Mesendoderm (in vitro differentiated cells): Measurements from ENCODE around the gene CD247.
A peak's percentile ranks its signal among the peaks of the same experiment; 100 is the strongest.

Experiments used
- DNase-seq: peaks from one replicate; pipeline ENCODE4 v3.0.0; 2013
- H2AK5ac ChIP-seq: 2 replicates; pipeline ENCODE4 v1.6.1; 2013; ENCODE audit warnings: low read length, inconsistent platforms
- H2BK120ac ChIP-seq: 2 replicates; pipeline ENCODE4 v1.6.1; 2013; ENCODE audit warnings: low read depth, mild to moderate bottlenecking, low read length, moderate library complexity, mixed read lengths
- H2BK15ac ChIP-seq: replicated peaks from 2 replicates; pipeline ENCODE4 v1.6.1; 2013; ENCODE audit warnings: low read depth, mild to moderate bottlenecking, moderate library complexity
- H2BK5ac ChIP-seq: 2 replicates; pipeline ENCODE4 v1.6.1; 2013; ENCODE audit warnings: low read length, inconsistent platforms
- H3K18ac ChIP-seq: 2 replicates; pipeline ENCODE4 v1.6.1; 2013; ENCODE audit warnings: mild to moderate bottlenecking, low read length, mixed read lengths
- H3K23ac ChIP-seq: one replicate; pipeline ENCODE4 v1.6.1; 2013; ENCODE audit warnings: low read length
- H3K27ac ChIP-seq: 2 replicates; pipeline ENCODE4 v1.5.1; 2013; ENCODE audit warnings: low read depth, mild to moderate bottlenecking, inconsistent platforms, low read length, moderate library complexity
- H3K27me3 ChIP-seq: 2 replicates; pipeline ENCODE4 v1.6.1; 2013; ENCODE audit warnings: low read length, control low read depth, mild to moderate bottlenecking, inconsistent platforms; ENCODE audit not compliant: insufficient read depth, poor library complexity
- H3K36me3 ChIP-seq: 2 replicates; pipeline ENCODE4 v1.6.1; 2013; ENCODE audit warnings: low read length, inconsistent platforms; ENCODE audit not compliant: control insufficient read depth, insufficient read depth
- H3K4ac ChIP-seq: one replicate; pipeline ENCODE4 v1.6.1; 2013; ENCODE audit warnings: low read depth, mild to moderate bottlenecking, low read length, moderate library complexity
- H3K4me1 ChIP-seq: 2 replicates; pipeline ENCODE4 v1.6.1; 2013; ENCODE audit warnings: low read depth, low read length, inconsistent platforms; ENCODE audit not compliant: control insufficient read depth
- H3K4me2 ChIP-seq: 2 replicates; pipeline ENCODE4 v1.6.1; 2013; ENCODE audit warnings: low read length
- H3K4me3 ChIP-seq: 2 replicates; pipeline ENCODE4 v1.5.1; 2013; ENCODE audit warnings: mild to moderate bottlenecking, low read length
- H3K56ac ChIP-seq: one replicate; pipeline ENCODE4 v1.6.1; 2013; ENCODE audit warnings: low read length
- H3K79me1 ChIP-seq: 2 replicates; pipeline ENCODE4 v1.6.1; 2013; ENCODE audit warnings: low read length, inconsistent platforms
- H3K79me2 ChIP-seq: 2 replicates; pipeline ENCODE4 v1.6.1; 2013; ENCODE audit warnings: mild to moderate bottlenecking, low read length; ENCODE audit not compliant: control insufficient read depth, insufficient read depth
- H3K9ac ChIP-seq: 2 replicates; pipeline ENCODE4 v1.6.1; 2013; ENCODE audit warnings: low read length, inconsistent platforms
- H4K5ac ChIP-seq: one replicate; pipeline ENCODE4 v1.6.1; 2013; ENCODE audit warnings: low read length
- H4K8ac ChIP-seq: one replicate; pipeline ENCODE4 v1.6.1; 2013; ENCODE audit warnings: low read depth, mild to moderate bottlenecking, control low read depth, low read length, moderate library complexity
- WGBS: extraction: QIAGEN DNeasy Blood & Tissue Kit; methylation state at CpG from one replicate; pipeline ENCODE4 v1.1.7; 2013; ENCODE audit warnings: low lambda C conversion rate, missing lambda C conversion rate; ENCODE audit not compliant: insufficient coverage; ENCODE audit errors: extremely low coverage; 5-methylcytosine and 5-hydroxymethylcytosine counted together

CD247 gene

GRCh38 chr1:167520711-167521206 is 2.4 kb upstream of the CD247 start:
- no peaks in the 10 kb centered on the region for H3K79me2 ChIP-seq
- H4K5ac ChIP-seq, result no peak overlapping the region
- H3K79me1 ChIP-seq, result no peaks in the 10 kb centered on the region
- no peaks in the 10 kb centered on the region for H3K27me3 ChIP-seq
- H3K4ac ChIP-seq, result no peak overlapping the region
- H3K4me2 ChIP-seq, result no peak overlapping the region
- no peak overlapping the region for H3K23ac ChIP-seq
- H4K8ac ChIP-seq, result no peak overlapping the region
- peak; percentile 43 for DNase-seq
- no peak overlapping the region for H2BK120ac ChIP-seq
- no peaks in the 10 kb centered on the region for H3K36me3 ChIP-seq
- no peak overlapping the region for H2BK15ac ChIP-seq
- H3K18ac ChIP-seq, result no peak overlapping the region
- no peaks in the 10 kb centered on the region for H3K4me1 ChIP-seq
- no peak overlapping the region for H3K9ac ChIP-seq
- no peak overlapping the region for H3K4me3 ChIP-seq
- H3K27ac ChIP-seq, result no peak overlapping the region
- no peak overlapping the region for H3K56ac ChIP-seq
- no peak overlapping the region for H2AK5ac ChIP-seq
- no peak overlapping the region for H2BK5ac ChIP-seq

DNA sequence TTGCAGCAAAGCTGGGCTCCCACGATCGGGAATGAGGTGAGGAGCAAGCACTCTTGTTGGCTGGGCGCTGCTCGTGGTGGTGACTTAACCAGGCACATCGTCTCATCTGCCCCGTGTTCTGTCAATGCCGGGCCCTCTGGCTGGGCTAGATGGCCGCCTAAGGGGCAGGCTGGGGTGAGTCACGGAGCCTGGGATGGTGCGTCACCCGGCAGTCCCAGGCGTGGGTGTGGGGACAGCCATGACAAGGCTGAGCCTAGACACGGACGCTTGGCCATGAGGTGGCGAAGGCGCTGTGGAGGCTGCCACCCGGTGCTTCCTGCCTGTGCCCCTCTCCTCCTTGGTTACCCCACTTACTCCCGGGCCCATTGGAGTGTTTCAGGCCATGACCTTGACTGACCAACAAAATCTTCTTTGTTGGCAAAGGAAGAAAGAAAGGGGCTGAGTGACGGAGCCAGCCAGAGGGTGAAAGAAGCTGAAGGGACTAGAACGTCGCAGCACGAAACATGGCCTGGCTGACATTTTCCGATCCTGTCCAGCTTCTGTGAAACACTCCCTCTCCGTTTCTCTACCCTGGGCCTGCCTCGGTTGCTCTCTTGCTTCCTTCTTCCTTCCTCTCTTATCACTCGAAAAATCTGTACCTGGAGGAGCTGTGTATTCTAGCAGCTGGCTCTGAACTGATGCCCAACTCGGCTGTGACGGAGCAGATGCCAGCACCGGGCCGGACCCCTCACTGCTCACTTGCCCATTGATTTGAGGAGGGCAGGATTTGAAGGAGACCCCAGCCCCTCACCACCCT is 596 bp downstream of the CD247 start:
- Histone ChIP-seq H3K4me3 (no peak overlapping the region), H3K18ac (no peak overlapping the region), H4K5ac (no peak overlapping the region), H2BK5ac (no peak overlapping the region), H3K4me2 (no peak overlapping the region), H2BK120ac (no peak overlapping the region), H4K8ac (no peak overlapping the region), H3K4ac (no peak overlapping the region), H3K36me3 (no peaks in the 10 kb centered on the region), H3K27ac (no peak overlapping the region), H3K79me2 (no peaks in the 10 kb centered on the region), H3K56ac (no peak overlapping the region), H3K9ac (no peak overlapping the region), H2BK15ac (no peak overlapping the region), H2AK5ac (no peak overlapping the region), H3K23ac (no peak overlapping the region), H3K79me1 (no peaks in the 10 kb centered on the region), H3K4me1 (no peaks in the 10 kb centered on the region), H3K27me3 (no peaks in the 10 kb centered on the region)
- DNase-seq, result no peak
- WGBS, result no CpG with 5 or more reads among the region's 30 CpGs

- H4K5ac ChIP-seq, result no peak overlapping the region
- H3K27ac ChIP-seq, result no peak overlapping the region
- H3K23ac ChIP-seq, result no peak overlapping the region
- no peak overlapping the region for H3K4me3 ChIP-seq
- H3K27me3 ChIP-seq, result no peaks in the 10 kb centered on the region
- no peak overlapping the region for H3K56ac ChIP-seq
- H2BK5ac ChIP-seq, result no peak overlapping the region
- no peaks in the 10 kb centered on the region for H3K4me1 ChIP-seq
- H2AK5ac ChIP-seq, result no peak overlapping the region
- H4K8ac ChIP-seq, result no peak overlapping the region
- H2BK15ac ChIP-seq, result no peak overlapping the region
- no peak overlapping the region for H3K18ac ChIP-seq
- no peak overlapping the region for H3K9ac ChIP-seq
- no CpG with 5 or more reads among the region's 19 CpGs for WGBS
- H3K79me1 ChIP-seq, result no peaks in the 10 kb centered on the region
- no peak for DNase-seq
- H2BK120ac ChIP-seq, result no peak overlapping the region
- H3K4me2 ChIP-seq, result no peak overlapping the region
- no peak overlapping the region for H3K4ac ChIP-seq
- no peaks in the 10 kb centered on the region for H3K36me3 ChIP-seq
- no peaks in the 10 kb centered on the region for H3K79me2 ChIP-seq
Measured at GRCh38 chr1:167516404-167517388, 1.6 kb downstream of the CD247 start.

DNA sequence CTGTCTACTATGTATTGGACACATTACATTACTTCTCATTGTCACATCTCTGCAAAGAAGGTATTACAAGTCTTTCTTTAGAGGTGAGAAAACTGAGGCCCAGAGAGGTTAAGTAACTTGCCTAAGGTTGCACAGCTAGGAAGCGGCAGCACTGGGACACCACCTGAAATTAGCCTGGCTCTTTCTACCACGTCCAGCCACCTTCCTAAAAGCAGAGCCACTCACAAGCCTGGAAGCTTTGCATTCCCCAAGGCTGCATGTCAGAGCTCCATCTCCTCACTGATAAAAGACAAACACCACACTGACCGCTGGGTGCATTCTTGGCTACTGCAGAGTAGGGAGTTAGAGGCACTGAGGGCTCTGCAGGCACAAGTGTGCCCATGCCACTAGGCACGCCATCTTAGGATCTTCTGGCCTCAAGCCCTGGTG is 2.4 kb downstream of the CD247 start:
- H3K4me3 ChIP-seq, result no peak overlapping the region

GRCh38 chr1:167515461-167515860 is 2.9 kb downstream of the CD247 start:
- Histone ChIP-seq H2BK5ac (no peak overlapping the region), H4K5ac (no peak overlapping the region), H3K18ac (no peak overlapping the region), H3K79me1 (no peaks in the 10 kb centered on the region), H2BK15ac (no peak overlapping the region), H3K79me2 (no peaks in the 10 kb centered on the region), H3K4ac (no peak overlapping the region), H3K56ac (no peak overlapping the region), H3K9ac (no peak overlapping the region), H3K27ac (no peak overlapping the region), H2BK120ac (no peak overlapping the region), H3K36me3 (no peaks in the 10 kb centered on the region), H3K4me2 (no peak overlapping the region), H4K8ac (no peak overlapping the region), H3K4me3 (no peak overlapping the region), H3K27me3 (no peaks in the 10 kb centered on the region), H3K4me1 (no peaks in the 10 kb centered on the region), H2AK5ac (no peak overlapping the region), H3K23ac (no peak overlapping the region)
- WGBS, result no CpG with 5 or more reads among the region's 3 CpGs
- no peak for DNase-seq

More for the DNA sequence above, 2.4 kb downstream of the CD247 start:
- Histone ChIP-seq H3K4me1 (no peaks in the 10 kb centered on the region), H4K5ac (no peak overlapping the region), H3K4me2 (no peak overlapping the region), H3K56ac (no peak overlapping the region), H3K27me3 (no peaks in the 10 kb centered on the region), H3K27ac (no peak overlapping the region), H3K9ac (no peak overlapping the region), H2AK5ac (no peak overlapping the region), H3K18ac (no peak overlapping the region), H3K79me2 (no peaks in the 10 kb centered on the region), H2BK5ac (no peak overlapping the region), H3K36me3 (no peaks in the 10 kb centered on the region), H4K8ac (no peak overlapping the region), H2BK15ac (no peak overlapping the region), H3K4ac (no peak overlapping the region), H3K23ac (no peak overlapping the region), H2BK120ac (no peak overlapping the region), H3K79me1 (no peaks in the 10 kb centered on the region)
- no CpG with 5 or more reads among the region's 4 CpGs for WGBS
- no peak for DNase-seq
